Neural cell (in vitro differentiated cells): ENCODE measurements around the gene PPIE.

Experiments
- EP300 ChIP-seq: fragments of 450-650 bp; conservative IDR thresholded peaks from 2 replicates; pipeline ENCODE4 v1.6.1; 2014; ENCODE audit warnings: antibody characterized with exemption, mild to moderate bottlenecking, moderate library complexity; ENCODE audit not compliant: poor library complexity, severe bottlenecking
- EZH2 ChIP-seq: fragments of 200-600, 300-800 bp; shearing (Covaris generic), sonication (generic); IDR thresholded peaks from 2 replicates; pipeline ENCODE4 v1.6.1; 2014; ENCODE audit warnings: antibody characterized with exemption, low read length, borderline replicate concordance, mild to moderate bottlenecking; ENCODE audit not compliant: insufficient read depth, poor library complexity, severe bottlenecking
- POLR2AphosphoS5 ChIP-seq: IDR thresholded peaks from 2 replicates; pipeline ENCODE4 v1.6.1; 2012
- RAD21 ChIP-seq: fragments of 450-650 bp; conservative IDR thresholded peaks from 2 replicates; pipeline ENCODE4 v1.6.1; 2014; ENCODE audit warnings: antibody characterized with exemption, mild to moderate bottlenecking, moderate library complexity
- SMC3 ChIP-seq: fragments of 450-650 bp; conservative IDR thresholded peaks from 2 replicates; pipeline ENCODE4 v1.6.1; 2014; ENCODE audit warnings: antibody characterized with exemption, mild to moderate bottlenecking, moderate library complexity; ENCODE audit not compliant: poor library complexity
- TAF1 ChIP-seq: IDR thresholded peaks from 2 replicates; pipeline ENCODE4 v1.6.1; 2012; ENCODE audit warnings: low read depth
- TF ChIP-seq, protein P1 (sequence below): fragments of 450-650 bp; IDR thresholded peaks from 2 replicates; pipeline ENCODE4 v1.5.1; 2014; ENCODE audit warnings: antibody characterized with exemption, mild to moderate bottlenecking, moderate library complexity; ENCODE audit not compliant: poor library complexity, severe bottlenecking
- TF ChIP-seq, protein P2 (sequence below): IDR thresholded peaks from 2 replicates; pipeline ENCODE4 v1.6.1; 2012; ENCODE audit warnings: borderline replicate concordance

DNA sequence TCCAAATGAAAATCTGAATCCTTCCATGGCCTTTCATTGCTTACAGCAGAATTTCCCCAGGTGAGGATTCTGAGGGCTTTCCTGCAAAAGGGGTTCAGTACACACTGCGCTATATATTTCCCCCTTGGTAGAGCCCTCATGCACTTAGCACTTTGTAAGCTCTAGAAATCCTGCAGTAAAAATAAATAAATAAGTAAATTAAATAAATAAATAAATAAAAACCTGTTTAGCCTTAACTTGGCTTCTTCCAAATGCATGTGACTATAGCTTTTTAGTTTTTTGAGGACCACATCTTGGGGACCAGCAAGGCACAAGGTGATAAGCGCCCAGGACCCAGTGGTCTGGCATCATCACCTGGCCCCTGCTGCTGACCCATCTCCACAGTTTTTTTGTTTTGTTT is 53.2 kb downstream of the PPIE start:
- TF ChIP-seq RAD21 = no peak
- TF ChIP-seq, protein P1, sequence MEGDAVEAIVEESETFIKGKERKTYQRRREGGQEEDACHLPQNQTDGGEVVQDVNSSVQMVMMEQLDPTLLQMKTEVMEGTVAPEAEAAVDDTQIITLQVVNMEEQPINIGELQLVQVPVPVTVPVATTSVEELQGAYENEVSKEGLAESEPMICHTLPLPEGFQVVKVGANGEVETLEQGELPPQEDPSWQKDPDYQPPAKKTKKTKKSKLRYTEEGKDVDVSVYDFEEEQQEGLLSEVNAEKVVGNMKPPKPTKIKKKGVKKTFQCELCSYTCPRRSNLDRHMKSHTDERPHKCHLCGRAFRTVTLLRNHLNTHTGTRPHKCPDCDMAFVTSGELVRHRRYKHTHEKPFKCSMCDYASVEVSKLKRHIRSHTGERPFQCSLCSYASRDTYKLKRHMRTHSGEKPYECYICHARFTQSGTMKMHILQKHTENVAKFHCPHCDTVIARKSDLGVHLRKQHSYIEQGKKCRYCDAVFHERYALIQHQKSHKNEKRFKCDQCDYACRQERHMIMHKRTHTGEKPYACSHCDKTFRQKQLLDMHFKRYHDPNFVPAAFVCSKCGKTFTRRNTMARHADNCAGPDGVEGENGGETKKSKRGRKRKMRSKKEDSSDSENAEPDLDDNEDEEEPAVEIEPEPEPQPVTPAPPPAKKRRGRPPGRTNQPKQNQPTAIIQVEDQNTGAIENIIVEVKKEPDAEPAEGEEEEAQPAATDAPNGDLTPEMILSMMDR = no peak
- no peak for TF ChIP-seq EP300
- no peak for TF ChIP-seq EZH2
- TF ChIP-seq, protein P2, sequence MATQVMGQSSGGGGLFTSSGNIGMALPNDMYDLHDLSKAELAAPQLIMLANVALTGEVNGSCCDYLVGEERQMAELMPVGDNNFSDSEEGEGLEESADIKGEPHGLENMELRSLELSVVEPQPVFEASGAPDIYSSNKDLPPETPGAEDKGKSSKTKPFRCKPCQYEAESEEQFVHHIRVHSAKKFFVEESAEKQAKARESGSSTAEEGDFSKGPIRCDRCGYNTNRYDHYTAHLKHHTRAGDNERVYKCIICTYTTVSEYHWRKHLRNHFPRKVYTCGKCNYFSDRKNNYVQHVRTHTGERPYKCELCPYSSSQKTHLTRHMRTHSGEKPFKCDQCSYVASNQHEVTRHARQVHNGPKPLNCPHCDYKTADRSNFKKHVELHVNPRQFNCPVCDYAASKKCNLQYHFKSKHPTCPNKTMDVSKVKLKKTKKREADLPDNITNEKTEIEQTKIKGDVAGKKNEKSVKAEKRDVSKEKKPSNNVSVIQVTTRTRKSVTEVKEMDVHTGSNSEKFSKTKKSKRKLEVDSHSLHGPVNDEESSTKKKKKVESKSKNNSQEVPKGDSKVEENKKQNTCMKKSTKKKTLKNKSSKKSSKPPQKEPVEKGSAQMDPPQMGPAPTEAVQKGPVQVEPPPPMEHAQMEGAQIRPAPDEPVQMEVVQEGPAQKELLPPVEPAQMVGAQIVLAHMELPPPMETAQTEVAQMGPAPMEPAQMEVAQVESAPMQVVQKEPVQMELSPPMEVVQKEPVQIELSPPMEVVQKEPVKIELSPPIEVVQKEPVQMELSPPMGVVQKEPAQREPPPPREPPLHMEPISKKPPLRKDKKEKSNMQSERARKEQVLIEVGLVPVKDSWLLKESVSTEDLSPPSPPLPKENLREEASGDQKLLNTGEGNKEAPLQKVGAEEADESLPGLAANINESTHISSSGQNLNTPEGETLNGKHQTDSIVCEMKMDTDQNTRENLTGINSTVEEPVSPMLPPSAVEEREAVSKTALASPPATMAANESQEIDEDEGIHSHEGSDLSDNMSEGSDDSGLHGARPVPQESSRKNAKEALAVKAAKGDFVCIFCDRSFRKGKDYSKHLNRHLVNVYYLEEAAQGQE = no peak
- no peak for TF ChIP-seq POLR2AphosphoS5
- no peak for TF ChIP-seq SMC3
- no peak for TF ChIP-seq TAF1
